Immature natural killer cell (primary cell): ENCODE data around the gene SERPINA3. TPM values are rescaled to one million over a fixed set of nuclear protein-coding genes. Genes with fewer than 3 reads are reported as not detected.
"Not testable (repeated sequence)": the region's sequence is repeated elsewhere in the genome, so short reads cannot be mapped to it uniquely, and the experiment has no call there.

ENCODE experiments used
- DNase-seq, 3 donors: peaks; one replicate each; pipeline ENCODE4 v3.0.0; 2022; ENCODE audit warnings: mixed read lengths in 1 of 3
- H3K27ac Mint-ChIP-seq, 6 donors: one replicate each; pipeline ENCODE4 v1.8.0; 2020; ENCODE audit warnings: mixed read lengths in 6 of 6, mild to moderate bottlenecking in 5 of 6, inconsistent platforms in 4 of 6, moderate library complexity in 3 of 6
- H3K27me3 Mint-ChIP-seq, 3 donors: one replicate each; pipeline ENCODE4 v1.8.0; 2020 to 2021; ENCODE audit warnings: low read depth in 3 of 3, mild to moderate bottlenecking in 3 of 3, mixed read lengths in 3 of 3, moderate library complexity in 3 of 3, inconsistent platforms in 1 of 3
- H3K36me3 Mint-ChIP-seq, 3 donors: one replicate each; pipeline ENCODE4 v1.8.0; 2020; ENCODE audit warnings: mixed read lengths in 3 of 3, inconsistent platforms in 2 of 3, mild to moderate bottlenecking in 2 of 3
- H3K4me1 Mint-ChIP-seq, 2 donors: one replicate each; pipeline ENCODE4 v1.8.0; 2020; ENCODE audit warnings: inconsistent platforms in 2 of 2, mild to moderate bottlenecking in 2 of 2, mixed read lengths in 2 of 2, moderate library complexity in 1 of 2
- H3K4me3 Mint-ChIP-seq, 5 donors: one replicate each; pipeline ENCODE4 v1.8.0; 2020; ENCODE audit warnings: mild to moderate bottlenecking in 5 of 5, mixed read lengths in 5 of 5, inconsistent platforms in 3 of 5, moderate library complexity in 3 of 5
- H3K9me3 Mint-ChIP-seq, 6 donors: one replicate each; pipeline ENCODE4 v1.8.0; 2020; ENCODE audit warnings: mild to moderate bottlenecking in 6 of 6, mixed read lengths in 6 of 6, inconsistent platforms in 4 of 6, moderate library complexity in 3 of 6
- polyA plus RNA-seq, 3 donors: library from polyadenylated mRNA; unstranded; fragments of 300-500 nt; fragmentation: Illumina TruSeq; gene quantifications; one replicate each; pipeline ENCODE4 v1.2.3, GENCODE V29; 2021

SERPINA3 gene
- polyA plus RNA-seq, 3 donors from 2014 or later, result not detected

DNA sequence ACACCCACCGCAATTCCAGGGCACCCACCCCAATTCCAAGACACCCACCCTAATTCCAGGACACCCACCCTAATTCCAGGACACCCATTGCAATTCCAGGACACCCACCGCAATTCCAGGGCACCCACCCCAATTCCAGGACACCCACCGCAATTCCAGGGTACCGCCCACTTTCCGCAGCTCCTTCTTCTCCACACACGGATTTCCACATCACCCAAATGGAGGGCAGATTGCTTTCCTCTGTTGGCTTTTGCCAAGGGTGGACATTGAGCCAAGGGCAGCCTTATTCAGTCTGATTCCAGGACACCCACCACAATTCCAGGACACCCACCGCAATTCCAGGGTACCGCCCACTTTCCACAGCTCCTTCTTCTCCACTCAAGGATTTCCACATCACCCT is 25.6 kb downstream of the SERPINA3 start:
- not testable (repeated sequence) for H3K9me3 Mint-ChIP-seq, H3K27me3 Mint-ChIP-seq, H3K36me3 Mint-ChIP-seq, H3K27ac Mint-ChIP-seq, DNase-seq, H3K4me3 Mint-ChIP-seq, H3K4me1 Mint-ChIP-seq

DNA sequence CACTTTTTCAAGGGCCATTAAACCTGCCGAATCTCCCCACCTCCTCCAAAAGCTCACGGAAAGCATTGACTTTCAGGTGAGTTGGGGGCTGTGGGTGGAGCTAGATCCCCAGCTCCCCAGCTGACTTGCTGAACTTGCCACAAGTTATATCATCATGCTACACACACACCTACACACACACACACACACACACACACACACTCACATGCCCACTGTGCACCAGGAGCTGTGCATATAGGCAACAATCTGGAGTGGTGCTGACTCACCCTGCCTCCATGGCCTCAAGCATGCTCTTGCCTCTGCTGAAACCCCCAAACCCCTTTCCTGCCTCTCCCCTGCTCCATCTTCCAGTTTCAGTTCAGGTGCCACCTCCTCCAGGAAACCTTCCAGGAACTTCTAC is 26.1 kb downstream of the SERPINA3 start:
- H3K9me3 Mint-ChIP-seq, result no peaks in the 10 kb centered on the region
- H3K27ac Mint-ChIP-seq, result no peak overlapping the region
- no peaks in the 10 kb centered on the region for H3K4me1 Mint-ChIP-seq
- peaks cover 0 to 2% (median 0%) of the 10 kb centered on the region in 3 donors for H3K27me3 Mint-ChIP-seq
- H3K4me3 Mint-ChIP-seq, result no peak overlapping the region
- H3K36me3 Mint-ChIP-seq, result no peaks in the 10 kb centered on the region
- DNase-seq, result no peak

DNA sequence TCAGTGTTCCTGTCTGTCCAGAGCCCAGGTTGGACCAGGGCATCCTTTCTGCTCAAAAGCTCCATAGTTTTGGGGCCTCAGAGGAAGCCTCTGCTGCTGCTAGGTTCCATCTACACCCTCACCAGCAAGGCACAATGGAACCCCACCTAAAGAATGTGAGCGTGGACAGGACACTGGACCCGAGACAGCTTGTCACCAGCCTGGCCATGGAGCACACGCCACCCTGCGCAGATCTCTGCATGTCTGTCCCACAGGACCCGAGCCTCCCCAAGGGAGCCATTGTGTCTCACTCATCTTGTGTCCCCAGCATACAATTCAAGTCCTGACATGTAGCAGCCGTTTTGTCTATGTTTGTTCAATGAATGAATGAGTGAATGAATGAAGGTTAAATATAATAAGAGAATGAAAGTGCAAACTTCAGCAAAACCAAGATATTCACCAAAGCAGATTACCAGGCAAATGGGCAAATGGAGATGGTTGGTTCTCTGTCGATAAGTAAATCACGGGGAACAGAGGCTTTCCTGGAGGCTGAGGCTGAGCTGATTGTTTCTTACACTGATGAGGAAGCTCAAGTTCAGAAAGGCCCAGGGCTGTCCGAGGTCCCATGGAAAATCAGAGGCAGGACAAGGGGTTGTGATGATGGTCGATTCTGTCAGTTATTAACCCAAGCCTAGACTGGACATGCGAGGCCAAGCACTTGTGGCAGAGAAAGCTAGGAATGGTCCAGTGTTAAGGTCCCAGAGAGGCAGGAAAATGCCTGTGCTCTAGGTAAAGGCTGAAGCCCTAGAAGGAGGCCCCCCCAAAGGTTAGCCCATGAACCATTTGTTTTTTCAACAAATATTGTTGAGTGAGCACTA is 27.0 kb downstream of the SERPINA3 start:
- Mint-ChIP-seq H3K9me3 (no peaks in the 10 kb centered on the region), H3K27ac (no peak overlapping the region)

DNA sequence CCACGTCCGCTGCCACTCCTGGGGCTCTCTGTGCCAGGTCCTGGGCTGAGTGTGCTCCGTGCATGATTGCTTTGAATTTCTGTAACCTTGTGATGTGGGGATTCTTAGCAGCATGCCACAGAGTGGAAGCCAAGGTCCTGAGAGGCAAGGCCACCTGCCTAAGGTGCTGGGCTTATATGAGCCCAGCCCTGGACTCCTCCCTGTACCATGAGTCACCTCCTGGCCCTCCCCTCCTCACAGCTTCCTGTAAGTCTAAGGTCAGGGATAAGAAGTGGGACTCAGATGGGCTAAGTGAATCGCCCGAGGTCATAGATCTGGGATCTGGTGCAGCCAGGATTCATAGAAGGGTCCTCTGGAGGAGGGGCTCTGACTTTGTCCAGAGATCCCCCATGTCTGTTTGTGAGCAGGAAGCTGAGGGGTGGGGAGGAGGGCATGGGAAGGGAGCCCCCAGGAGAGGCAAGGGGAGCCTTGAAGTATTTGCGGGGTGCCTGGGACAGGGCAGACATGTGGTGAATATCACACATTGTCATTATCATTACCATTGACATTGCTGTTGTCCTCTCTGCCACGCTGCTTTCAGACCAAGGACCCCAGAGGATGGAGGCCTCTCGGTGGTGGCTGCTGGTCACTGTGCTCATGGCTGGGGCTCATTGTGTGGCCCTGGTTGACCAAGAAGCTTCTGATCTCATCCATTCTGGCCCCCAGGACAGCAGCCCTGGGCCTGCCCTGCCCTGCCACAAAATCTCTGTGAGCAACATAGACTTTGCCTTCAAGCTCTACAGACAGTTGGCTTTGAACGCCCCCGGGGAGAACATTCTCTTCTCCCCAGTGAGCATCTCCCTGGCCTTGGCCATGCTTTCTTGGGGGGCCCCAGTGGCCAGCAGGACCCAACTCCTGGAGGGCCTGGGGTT is 28.8 kb downstream of the SERPINA3 start:
- no peak for DNase-seq
- H3K36me3 Mint-ChIP-seq, result no peaks in the 10 kb centered on the region
- peaks cover 0 to 3% (median 0%) of the 10 kb centered on the region in 3 donors for H3K27me3 Mint-ChIP-seq
- H3K9me3 Mint-ChIP-seq, result peaks cover 0 to 3% (median 0%) of the 10 kb centered on the region in 6 donors
- no peaks in the 10 kb centered on the region for H3K4me1 Mint-ChIP-seq
- H3K4me3 Mint-ChIP-seq, result no peak overlapping the region
- H3K27ac Mint-ChIP-seq, result no peak overlapping the region

More for the DNA sequence above, 27.0 kb downstream of the SERPINA3 start:
- DNase-seq, result no peak
- Mint-ChIP-seq H3K4me1 (no peaks in the 10 kb centered on the region), H3K4me3 (no peak overlapping the region), H3K27me3 (peaks cover 0 to 2% (median 0%) of the 10 kb centered on the region in 3 donors), H3K36me3 (no peaks in the 10 kb centered on the region)

DNA sequence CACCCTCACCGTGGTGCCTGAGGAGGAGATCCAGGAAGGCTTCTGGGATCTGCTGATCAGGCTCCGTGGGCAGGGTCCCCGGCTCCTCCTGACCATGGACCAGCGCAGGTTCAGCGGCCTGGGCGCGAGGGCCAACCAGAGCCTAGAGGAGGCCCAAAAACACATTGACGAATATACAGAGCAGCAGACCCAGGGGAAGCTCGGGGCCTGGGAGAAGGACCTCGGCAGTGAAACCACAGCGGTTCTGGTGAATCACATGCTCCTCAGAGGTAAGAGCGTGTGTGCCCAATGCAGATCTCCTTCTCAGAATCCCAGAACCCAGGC is 29.4 kb downstream of the SERPINA3 start:
- Mint-ChIP-seq H3K27me3 (peaks cover 0 to 3% (median 0%) of the 10 kb centered on the region in 3 donors), H3K27ac (no peak overlapping the region), H3K9me3 (peaks cover 0 to 3% (median 0%) of the 10 kb centered on the region in 6 donors), H3K36me3 (no peaks in the 10 kb centered on the region), H3K4me3 (no peak overlapping the region), H3K4me1 (no peaks in the 10 kb centered on the region)
- no peak for DNase-seq

DNA sequence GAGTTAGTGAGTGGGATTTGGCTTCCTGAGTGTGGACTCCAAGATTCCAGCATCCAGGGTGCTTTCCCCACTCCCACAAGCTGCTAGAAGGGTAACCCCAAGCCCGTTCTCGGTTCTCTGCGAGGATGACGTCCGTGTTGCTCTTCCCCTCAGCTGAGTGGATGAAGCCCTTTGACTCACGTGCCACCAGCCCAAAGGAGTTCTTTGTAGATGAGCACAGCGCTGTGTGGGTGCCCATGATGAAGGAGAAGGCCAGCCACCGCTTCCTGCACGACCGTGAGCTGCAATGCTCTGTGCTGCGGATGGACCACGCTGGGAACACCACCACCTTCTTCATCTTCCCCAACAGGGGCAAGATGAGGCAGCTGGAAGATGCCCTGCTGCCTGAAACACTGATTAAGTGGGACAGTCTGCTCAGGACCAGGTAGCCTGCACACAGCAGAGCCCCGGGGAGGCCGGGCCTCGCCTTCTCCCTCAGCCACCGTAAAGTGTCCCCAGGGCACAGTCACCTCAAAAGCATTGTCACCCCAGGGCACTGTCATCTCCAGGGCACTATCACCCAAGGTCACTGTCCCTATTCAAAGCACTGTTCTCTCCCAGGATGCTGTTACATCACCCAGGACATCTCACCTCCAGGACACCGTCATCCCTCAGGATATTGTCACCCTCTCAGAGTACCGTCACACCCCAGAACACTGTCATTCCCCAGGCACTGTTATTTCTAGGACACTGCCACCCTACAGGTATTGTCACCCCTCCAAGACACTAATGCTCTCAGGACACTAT is 31.3 kb downstream of the SERPINA3 start:
- Mint-ChIP-seq H3K4me3 (no peak overlapping the region), H3K36me3 (no peaks in the 10 kb centered on the region), H3K9me3 (peaks cover 0 to 4% (median under 1%) of the 10 kb centered on the region in 6 donors), H3K27me3 (peaks cover 0 to 3% (median 0%) of the 10 kb centered on the region in 3 donors), H3K27ac (no peak overlapping the region), H3K4me1 (no peaks in the 10 kb centered on the region)
- no peak for DNase-seq

DNA sequence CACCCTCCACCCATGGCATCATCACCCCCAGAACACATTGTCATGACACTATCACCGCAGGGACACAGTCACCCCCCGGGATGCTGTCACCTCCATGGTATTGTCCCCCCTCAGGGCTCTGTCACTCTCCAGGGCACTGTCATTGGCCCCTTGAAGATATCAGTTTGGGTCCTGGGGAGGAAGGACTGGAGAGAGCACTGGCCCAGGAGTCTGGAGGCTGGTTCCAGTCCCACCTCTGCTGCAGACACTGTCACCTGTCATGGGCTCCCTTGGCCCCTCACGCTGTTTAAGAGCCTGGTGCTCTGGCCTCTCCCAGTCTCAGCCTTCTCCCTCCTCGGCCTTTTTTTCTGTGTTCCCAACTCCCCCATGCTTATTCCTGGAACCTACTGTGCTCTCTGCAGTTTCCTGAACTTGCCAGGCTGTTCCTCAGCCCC is 31.9 kb downstream of the SERPINA3 start:
- H3K27me3 Mint-ChIP-seq, result peaks cover 0 to 3% (median 0%) of the 10 kb centered on the region in 3 donors
- no peaks in the 10 kb centered on the region for H3K4me1 Mint-ChIP-seq
- no peak overlapping the region for H3K27ac Mint-ChIP-seq
- H3K4me3 Mint-ChIP-seq, result no peak overlapping the region
- H3K36me3 Mint-ChIP-seq, result no peaks in the 10 kb centered on the region
- peaks cover 0 to 9% (median under 1%) of the 10 kb centered on the region in 6 donors for H3K9me3 Mint-ChIP-seq
- no peak for DNase-seq

DNA sequence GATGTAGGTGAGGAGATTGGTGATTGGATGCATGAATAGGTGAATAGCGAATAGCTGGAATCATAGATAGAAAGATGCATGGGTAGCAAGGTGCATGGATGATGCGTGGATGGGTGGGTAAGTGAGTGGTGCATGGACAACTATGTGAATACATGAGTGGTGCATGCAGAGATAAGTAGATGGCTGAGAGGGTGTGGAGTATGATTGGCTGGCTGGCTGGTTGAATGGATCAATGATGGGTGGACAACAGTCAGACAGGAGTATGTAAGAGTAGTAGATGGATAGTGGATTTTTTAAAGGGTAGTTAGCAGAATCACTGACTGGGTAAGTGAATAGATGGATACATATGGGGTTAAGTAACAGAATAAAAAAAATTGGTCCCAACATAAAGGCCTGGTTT is 33.9 kb downstream of the SERPINA3 start:
- Mint-ChIP-seq H3K27ac (no peak overlapping the region), H3K4me1 (no peaks in the 10 kb centered on the region), H3K36me3 (no peaks in the 10 kb centered on the region), H3K9me3 (peaks cover 0 to 9% (median under 1%) of the 10 kb centered on the region in 6 donors), H3K27me3 (peaks cover 0 to 3% (median 0%) of the 10 kb centered on the region in 3 donors), H3K4me3 (no peak overlapping the region)
- DNase-seq, result no peak

DNA sequence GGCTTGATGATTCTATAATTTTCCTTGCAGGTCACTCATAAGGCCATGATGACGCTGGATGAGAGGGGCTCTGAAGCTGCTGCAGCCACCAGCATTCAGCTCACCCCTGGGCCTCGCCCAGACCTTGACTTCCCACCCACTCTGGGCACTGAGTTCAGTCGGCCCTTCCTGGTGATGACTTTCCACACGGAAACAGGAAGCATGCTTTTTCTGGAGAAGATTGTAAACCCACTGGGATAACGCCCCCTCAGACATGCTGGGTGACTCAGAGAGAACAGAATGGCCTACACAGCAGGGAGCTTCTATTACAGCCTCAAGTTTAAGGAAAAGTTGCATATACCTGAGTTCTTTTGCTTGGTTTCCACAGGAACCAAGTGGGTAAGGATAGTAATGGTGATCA is 34.3 kb downstream of the SERPINA3 start:
- Mint-ChIP-seq H3K9me3 (peaks cover 0 to 9% (median under 1%) of the 10 kb centered on the region in 6 donors), H3K36me3 (no peaks in the 10 kb centered on the region), H3K27ac (no peak overlapping the region), H3K4me3 (no peak overlapping the region), H3K4me1 (no peaks in the 10 kb centered on the region), H3K27me3 (peaks cover 0 to 3% (median 0%) of the 10 kb centered on the region in 3 donors)
- DNase-seq, result no peak

DNA sequence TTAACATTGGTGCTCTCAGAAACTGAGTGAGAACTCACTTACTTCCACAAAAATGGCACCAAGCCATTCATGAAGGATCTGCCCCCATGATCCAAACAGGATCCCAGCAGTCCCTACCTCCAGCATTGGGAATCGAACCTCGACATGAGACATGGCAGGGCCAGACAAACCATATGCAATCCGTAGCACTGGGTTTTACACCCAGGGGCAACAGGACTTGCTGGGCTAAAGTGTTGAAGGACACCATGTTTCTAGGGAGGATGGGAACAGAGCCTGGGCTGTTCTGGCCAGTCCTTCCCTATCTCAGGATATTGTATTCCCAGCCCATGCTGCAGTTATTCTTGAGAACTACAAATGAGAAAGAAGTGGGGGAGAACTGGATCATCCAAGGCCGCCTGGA is 36.6 kb downstream of the SERPINA3 start:
- H3K4me1 Mint-ChIP-seq, result no peaks in the 10 kb centered on the region
- no peaks in the 10 kb centered on the region for H3K36me3 Mint-ChIP-seq
- no peak for DNase-seq
- H3K27me3 Mint-ChIP-seq, result peaks cover 0 to 3% (median 0%) of the 10 kb centered on the region in 3 donors
- no peak overlapping the region for H3K27ac Mint-ChIP-seq
- peaks cover 0 to 9% (median under 1%) of the 10 kb centered on the region in 6 donors for H3K9me3 Mint-ChIP-seq
- H3K4me3 Mint-ChIP-seq, result no peak overlapping the region

DNA sequence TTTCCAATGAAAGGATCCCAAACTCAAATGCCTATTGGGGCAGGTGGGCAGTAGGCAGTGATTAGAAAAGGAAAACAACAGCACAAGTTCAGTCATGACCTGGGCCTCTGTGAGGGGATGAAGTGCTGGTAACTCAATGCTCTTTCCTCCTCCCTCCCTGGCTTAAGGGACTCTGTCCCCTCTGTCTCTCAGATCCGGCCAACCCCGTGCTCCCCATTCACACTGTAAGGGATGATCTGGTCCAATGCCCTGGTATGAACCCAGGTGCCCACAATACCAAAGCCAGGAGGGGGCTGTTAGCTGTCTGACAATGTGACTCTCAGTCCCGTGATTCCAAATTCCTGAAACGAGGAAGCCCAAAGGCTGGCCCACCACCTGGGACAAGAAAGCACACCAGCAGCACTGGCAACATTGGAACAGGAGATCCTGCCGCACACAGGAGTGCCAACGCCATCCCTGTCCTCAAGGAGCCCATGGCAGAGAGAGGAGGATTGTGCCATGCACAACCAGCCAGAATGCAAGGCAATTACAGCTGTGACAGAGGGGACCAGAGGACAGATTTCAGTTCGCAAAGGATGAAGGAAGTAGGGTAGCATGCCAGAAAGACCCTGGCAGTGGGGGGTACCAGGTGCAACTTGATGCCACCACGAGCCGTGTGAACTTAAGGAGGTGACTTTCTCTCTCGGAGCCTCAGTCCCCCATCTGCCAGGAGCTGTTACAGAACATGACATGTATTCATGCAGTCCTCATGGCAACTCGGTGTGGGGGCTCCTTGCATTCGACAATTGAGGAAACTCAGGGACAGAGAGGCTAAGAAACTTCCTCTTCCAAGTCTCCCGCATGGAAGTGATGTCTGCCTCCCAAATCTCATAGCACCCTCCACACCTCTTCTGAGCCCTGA is 37.6 kb downstream of the SERPINA3 start:
- Mint-ChIP-seq H3K27me3 (peaks cover 0 to 3% (median 0%) of the 10 kb centered on the region in 3 donors), H3K4me1 (no peaks in the 10 kb centered on the region), H3K9me3 (peaks cover 0 to 9% (median under 1%) of the 10 kb centered on the region in 6 donors), H3K36me3 (no peaks in the 10 kb centered on the region), H3K4me3 (no peak overlapping the region), H3K27ac (no peak overlapping the region)
- no peak for DNase-seq

DNA sequence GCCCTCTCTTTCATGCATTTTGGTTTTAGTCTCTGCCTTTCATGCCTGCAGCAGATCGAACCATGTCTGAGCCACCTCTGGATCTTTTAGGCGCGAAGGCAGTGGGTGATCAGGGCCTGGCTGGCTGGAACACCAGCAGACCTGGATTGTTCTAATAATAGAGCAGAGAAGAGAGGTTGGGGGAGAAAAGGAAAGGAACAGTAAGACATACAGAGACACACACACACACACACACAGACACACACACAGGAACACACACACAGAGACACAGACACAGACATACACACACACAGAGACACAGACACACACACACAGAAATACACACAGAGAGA is 38.2 kb downstream of the SERPINA3 start:
- H3K9me3 Mint-ChIP-seq, result peaks cover 0 to 9% (median under 1%) of the 10 kb centered on the region in 6 donors
- no peaks in the 10 kb centered on the region for H3K4me1 Mint-ChIP-seq
- no peak overlapping the region for H3K4me3 Mint-ChIP-seq
- H3K27ac Mint-ChIP-seq, result no peak overlapping the region
- DNase-seq, result no peak
- peaks cover 0 to 2% (median 0%) of the 10 kb centered on the region in 3 donors for H3K27me3 Mint-ChIP-seq
- H3K36me3 Mint-ChIP-seq, result no peaks in the 10 kb centered on the region
